Type B pancreatic cell (in vitro differentiated cells): ENCODE results near the gene SELENOI. TPM values are rescaled to one million over a fixed set of nuclear protein-coding genes. Genes with fewer than 3 reads are reported as not detected.

ENCODE experiments used
- DNase-seq: peaks from one replicate; pipeline ENCODE4 v3.0.0; 2021; ENCODE audit warnings: mixed read lengths; ENCODE audit not compliant: unreplicated experiment; ENCODE audit errors: extremely low spot score
- H3K27ac Mint-ChIP-seq: 2 replicates; pipeline ENCODE4 v1.8.0; 2021; ENCODE audit warnings: mild to moderate bottlenecking, mixed read lengths
- H3K27me3 Mint-ChIP-seq: 2 replicates; pipeline ENCODE4 v1.8.0; 2021; ENCODE audit warnings: mixed read lengths
- H3K36me3 Mint-ChIP-seq: 2 replicates; pipeline ENCODE4 v1.8.0; 2021; ENCODE audit warnings: mixed read lengths
- H3K4me1 Mint-ChIP-seq: one replicate; pipeline ENCODE4 v1.8.0; 2021; ENCODE audit warnings: mixed read lengths; ENCODE audit not compliant: unreplicated experiment
- H3K4me3 Mint-ChIP-seq: 2 replicates; pipeline ENCODE4 v1.8.0; 2021; ENCODE audit warnings: mild to moderate bottlenecking, mixed read lengths
- H3K9me3 Mint-ChIP-seq: 2 replicates; pipeline ENCODE4 v1.8.0; 2021; ENCODE audit warnings: mixed read lengths
- CTCF ChIP-seq: fragments of 200-600 bp; sonication (generic); conservative IDR thresholded peaks from 2 replicates; pipeline ENCODE4 v1.5.0; 2021; ENCODE audit warnings: antibody characterized with exemption, mild to moderate bottlenecking
- long read RNA-seq: library from polyadenylated mRNA; unstranded; transcript quantifications from one replicate; pipeline ENCODE4 v2.0.0, GENCODE V29; 2020
- total RNA-seq: library from RNA; stranded (reverse); gene quantifications from 2 replicates; pipeline ENCODE4 v1.2.1, GENCODE V29; 2021; ENCODE audit warnings: low replicate concordance

The SELENOI gene
- total RNA-seq = 38.8 and 44.9 TPM in 2 replicates
- long read RNA-seq, full-length matches to known transcripts = 21 of 31 reads
- long read RNA-seq, partial matches to known transcripts = 2 of 31 reads
- long read RNA-seq, other reads (novel, unspliced or antisense) = 8 of 31 reads

GRCh38 chr2:26345545-26346453, at the start of gene SELENOI:
Gene SELENOI, plus strand, starts transcription at chr2:26346143. Its CDS starts 90 bp downstream, at chr2:26346233.
- peak within 1 kb of the TSS; percentile 98 for H3K27ac Mint-ChIP-seq
- H3K9me3 Mint-ChIP-seq = no peaks in the 10 kb centered on the region
- no peak for TF ChIP-seq CTCF
- peaks cover 20% of the 10 kb centered on the region for H3K4me1 Mint-ChIP-seq
- no peaks in the 10 kb centered on the region for H3K27me3 Mint-ChIP-seq
- peak within 1 kb of the TSS; percentile 97 for H3K4me3 Mint-ChIP-seq
- peak; percentile 99 for DNase-seq
- peaks cover 3% of the 10 kb centered on the region for H3K36me3 Mint-ChIP-seq

GRCh38 chr2:26297061-26297460, 48.9 kb upstream of the SELENOI start:
- Mint-ChIP-seq H3K27ac (no peak overlapping the region), H3K36me3 (no peaks in the 10 kb centered on the region)

GRCh38 chr2:26298286-26298637, 47.7 kb upstream of the SELENOI start:
- no peak for TF ChIP-seq CTCF
- Mint-ChIP-seq H3K4me1 (peaks cover 3% of the 10 kb centered on the region), H3K27me3 (peaks cover 3% of the 10 kb centered on the region), H3K4me3 (no peak overlapping the region), H3K9me3 (no peaks in the 10 kb centered on the region), H3K27ac (no peak overlapping the region), H3K36me3 (no peaks in the 10 kb centered on the region)
- DNase-seq = no peak

More at GRCh38 chr2:26297061-26297460, 48.9 kb upstream of the SELENOI start:
- TF ChIP-seq CTCF = no peak
- Mint-ChIP-seq H3K27me3 (peaks cover 3% of the 10 kb centered on the region), H3K9me3 (no peaks in the 10 kb centered on the region), H3K4me1 (peaks cover 9% of the 10 kb centered on the region), H3K4me3 (no peak overlapping the region)
- DNase-seq = no peak

- DNase-seq = no peak
- H3K27ac Mint-ChIP-seq = no peak overlapping the region
- H3K4me1 Mint-ChIP-seq = peaks cover 3% of the 10 kb centered on the region
- peaks cover 3% of the 10 kb centered on the region for H3K27me3 Mint-ChIP-seq
- H3K9me3 Mint-ChIP-seq = no peaks in the 10 kb centered on the region
- TF ChIP-seq CTCF = no peak
- H3K36me3 Mint-ChIP-seq = no peaks in the 10 kb centered on the region
- H3K4me3 Mint-ChIP-seq = no peak overlapping the region
Measured at GRCh38 chr2:26298638-26299393, 47.1 kb upstream of the SELENOI start.

- H3K4me3 Mint-ChIP-seq = no peak overlapping the region
- no peaks in the 10 kb centered on the region for H3K36me3 Mint-ChIP-seq
- peaks cover 3% of the 10 kb centered on the region for H3K4me1 Mint-ChIP-seq
- no peaks in the 10 kb centered on the region for H3K9me3 Mint-ChIP-seq
- no peak overlapping the region for H3K27ac Mint-ChIP-seq
- TF ChIP-seq CTCF = no peak
- peaks cover 3% of the 10 kb centered on the region for H3K27me3 Mint-ChIP-seq
- DNase-seq = no peak
Measured at GRCh38 chr2:26299471-26300101, 46.4 kb upstream of the SELENOI start.
